Epithelial cell of proximal tubule (primary cell): ENCODE results near the gene NMT2. TPM values are rescaled to one million over a fixed set of nuclear protein-coding genes. Genes with fewer than 3 reads are reported as not detected.
A peak's percentile ranks its signal among the peaks of the same experiment; 100 is the strongest.

Source experiments
- DNase-seq: peaks from one replicate; pipeline ENCODE4 v3.0.0-alpha.2; 2011; ENCODE audit warnings: low read depth
- H3K4me3 ChIP-seq: 2 replicates; pipeline ENCODE4 v1.5.1; 2011; ENCODE audit warnings: low read depth, mild to moderate bottlenecking, low read length
- total RNA-seq: library from RNA; depleted of rRNA; stranded (reverse); fragments of >200 nt; gene quantifications from 2 replicates; pipeline ENCODE4 v1.2.3, GENCODE V29; 2015
- TF ChIP-seq, protein P1 (sequence below): conservative IDR thresholded peaks from 2 replicates; pipeline ENCODE4 v1.5.1; 2012; ENCODE audit warnings: low read depth, mild to moderate bottlenecking, low read length

The NMT2 gene
- total RNA-seq, 1 donor from 2014 or later, result 28.5 TPM

DNA sequence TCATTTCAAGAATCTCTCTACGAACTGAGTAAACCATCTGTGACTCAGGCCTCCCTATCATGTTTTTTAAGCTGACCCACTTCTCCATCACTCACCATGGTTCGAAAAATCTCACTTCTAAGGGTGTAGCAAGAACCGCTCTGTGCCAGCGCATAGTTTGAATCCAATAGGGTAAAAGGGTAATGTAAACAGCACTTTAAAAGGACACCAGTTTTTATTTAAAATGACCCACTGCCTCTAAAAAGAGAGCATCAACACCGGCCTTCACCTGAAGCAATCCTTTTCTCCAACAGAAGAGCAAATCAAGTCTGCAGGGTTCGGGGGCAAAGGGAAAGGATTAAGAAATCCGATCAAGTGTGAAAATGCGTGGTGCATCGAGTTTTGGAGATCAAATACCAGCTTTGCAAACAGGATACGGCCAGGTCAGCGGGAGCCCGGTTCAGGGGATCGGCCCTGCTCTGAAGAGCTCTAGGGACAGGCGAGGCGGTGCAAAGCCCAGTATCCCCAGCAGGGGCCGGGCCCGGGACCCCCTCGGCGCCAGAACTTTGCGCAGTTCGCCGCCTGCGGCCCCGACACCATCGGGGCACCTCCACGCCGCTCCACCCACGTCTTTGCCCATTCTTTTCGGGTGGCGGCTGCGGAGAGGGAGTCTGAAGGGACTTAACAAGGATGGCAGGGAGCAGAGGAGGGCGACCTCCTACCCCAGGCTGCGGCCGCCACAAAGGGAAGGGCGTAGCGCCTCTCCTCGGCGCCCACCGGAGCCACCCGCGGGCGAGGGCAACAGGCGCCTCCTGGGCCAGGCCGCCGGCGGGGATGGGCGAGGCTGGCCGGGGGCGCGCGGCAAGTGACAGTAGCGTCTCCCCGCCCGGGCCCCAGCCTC is 842 bp downstream of the NMT2 start:
- TF ChIP-seq, protein P1, sequence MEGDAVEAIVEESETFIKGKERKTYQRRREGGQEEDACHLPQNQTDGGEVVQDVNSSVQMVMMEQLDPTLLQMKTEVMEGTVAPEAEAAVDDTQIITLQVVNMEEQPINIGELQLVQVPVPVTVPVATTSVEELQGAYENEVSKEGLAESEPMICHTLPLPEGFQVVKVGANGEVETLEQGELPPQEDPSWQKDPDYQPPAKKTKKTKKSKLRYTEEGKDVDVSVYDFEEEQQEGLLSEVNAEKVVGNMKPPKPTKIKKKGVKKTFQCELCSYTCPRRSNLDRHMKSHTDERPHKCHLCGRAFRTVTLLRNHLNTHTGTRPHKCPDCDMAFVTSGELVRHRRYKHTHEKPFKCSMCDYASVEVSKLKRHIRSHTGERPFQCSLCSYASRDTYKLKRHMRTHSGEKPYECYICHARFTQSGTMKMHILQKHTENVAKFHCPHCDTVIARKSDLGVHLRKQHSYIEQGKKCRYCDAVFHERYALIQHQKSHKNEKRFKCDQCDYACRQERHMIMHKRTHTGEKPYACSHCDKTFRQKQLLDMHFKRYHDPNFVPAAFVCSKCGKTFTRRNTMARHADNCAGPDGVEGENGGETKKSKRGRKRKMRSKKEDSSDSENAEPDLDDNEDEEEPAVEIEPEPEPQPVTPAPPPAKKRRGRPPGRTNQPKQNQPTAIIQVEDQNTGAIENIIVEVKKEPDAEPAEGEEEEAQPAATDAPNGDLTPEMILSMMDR, result peak; percentile 51
- H3K4me3 ChIP-seq, result peak overlapping the region; percentile 81
- no peak for DNase-seq

GRCh38 chr10:15166325-15166724 is 2.2 kb downstream of the NMT2 start:
- no peak overlapping the region for H3K4me3 ChIP-seq
- TF ChIP-seq, protein P1, result no peak
- DNase-seq, result no peak

GRCh38 chr10:15163253-15163828 is 5.2 kb downstream of the NMT2 start:
- no peak for DNase-seq
- no peak overlapping the region for H3K4me3 ChIP-seq
- TF ChIP-seq, protein P1, result no peak

DNA sequence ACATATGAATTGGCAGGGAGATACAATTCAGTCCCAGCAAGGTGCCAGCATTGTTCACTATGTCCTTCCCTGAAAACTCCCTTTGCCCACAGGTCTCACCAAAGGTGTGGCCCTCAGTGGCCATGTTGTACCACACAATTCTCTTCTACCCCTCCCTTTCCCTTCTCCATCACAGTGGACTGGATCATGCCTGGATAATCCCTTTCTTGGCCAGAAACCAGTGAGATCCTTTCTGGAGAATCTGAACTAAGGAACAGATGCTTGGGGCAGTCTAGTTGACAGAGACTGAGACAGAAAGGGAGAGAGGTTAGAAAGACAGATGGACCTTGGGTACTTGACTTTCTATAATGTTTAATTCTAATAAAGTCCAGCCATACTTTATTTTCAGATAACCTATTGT is 9.5 kb downstream of the NMT2 start:
- no peak overlapping the region for H3K4me3 ChIP-seq
- no peak for DNase-seq
- TF ChIP-seq, protein P1, result no peak

GRCh38 chr10:15158448-15158847 is 10.0 kb downstream of the NMT2 start:
- TF ChIP-seq, protein P1, result no peak
- no peak for DNase-seq
- H3K4me3 ChIP-seq, result no peak overlapping the region

- DNase-seq, result no peak
- TF ChIP-seq, protein P1, result no peak
- no peak overlapping the region for H3K4me3 ChIP-seq
Measured at GRCh38 chr10:15155978-15156656, 12.4 kb downstream of the NMT2 start.
